Stomach (tissue), 9 donors: Measurements from ENCODE around the gene RETREG1. TPM values are rescaled to one million over a fixed set of nuclear protein-coding genes. Genes with fewer than 3 reads are reported as not detected.

Source experiments
- DNase-seq, 2 donors: peaks; one replicate each; pipeline versions ENCODE4 v3.0.0 to v3.0.0-alpha.2; 2013 to 2019
- H3K27ac ChIP-seq, 5 donors: fragments of 200-600 bp in 4 of 5; sonication (generic) in 4 of 5; one replicate each; pipeline ENCODE4 v1.5.1; 2013 to 2019; ENCODE audit warnings: mild to moderate bottlenecking in 1 of 5, moderate library complexity in 1 of 5
- H3K27me3 ChIP-seq, 3 donors: fragments of 200-600 bp; sonication (generic); one replicate each; pipeline ENCODE4 v1.5.1; 2017 to 2019; ENCODE audit warnings: mixed run types in 1 of 3
- H3K36me3 ChIP-seq, 4 donors: fragments of 200-600 bp; sonication (generic); 1 replicate in 3 of 4; 2 replicates in 1 of 4; pipeline ENCODE4 v1.5.1; 2016 to 2019
- H3K4me1 ChIP-seq, 4 donors: fragments of 200-600 bp; sonication (generic); one replicate each; pipeline ENCODE4 v1.5.1; 2016 to 2019
- H3K4me3 ChIP-seq, 4 donors: fragments of 200-600 bp; sonication (generic) in 3 of 4; one replicate each; pipeline ENCODE4 v1.5.1; 2016 to 2019; ENCODE audit warnings: mild to moderate bottlenecking in 1 of 4
- H3K9me3 ChIP-seq, 4 donors: fragments of 200-600 bp; sonication (generic); one replicate each; pipeline ENCODE4 v1.5.1; 2016 to 2019
- CTCF ChIP-seq, 7 experiments: fragments of 450-650 bp in 4 of 7; fragments of 200-600 bp in 3 of 7; sonication (generic) in 3 of 7; IDR thresholded peaks; one replicate each; pipeline ENCODE4 v1.5.1; 2016 to 2019; ENCODE audit warnings: antibody characterized with exemption in 7 of 7, control low read depth in 2 of 7, mild to moderate bottlenecking in 1 of 7
- EP300 ChIP-seq: sonication (generic); formaldehyde crosslinking; IDR thresholded peaks from one replicate; pipeline ENCODE4 v1.6.1; 2017; ENCODE audit warnings: antibody characterized with exemption
- POLR2A ChIP-seq, 4 donors: fragments of 450-650 bp; IDR thresholded peaks; one replicate each; pipeline ENCODE4 v1.6.1; 2016; ENCODE audit warnings: antibody characterized with exemption in 4 of 4, control low read depth in 2 of 4, mild to moderate bottlenecking in 1 of 4, moderate library complexity in 1 of 4
- POLR2AphosphoS5 ChIP-seq, 3 donors: sonication (generic); formaldehyde crosslinking; IDR thresholded peaks; one replicate each; pipeline ENCODE4 v1.6.1; 2016; ENCODE audit warnings: antibody characterized with exemption in 3 of 3
- WGBS, 5 donors: extraction: QIAGEN DNeasy Blood & Tissue Kit in 3 of 5; methylation state at CpG; one replicate each; pipeline versions ENCODE4 v1.1.5 to v1.1.7; 2013 to 2018; 5-methylcytosine and 5-hydroxymethylcytosine counted together
- intact Hi-C: fragments of 100-400 bp; cut with DNase I; formaldehyde crosslinking; loops from one replicate; pipeline ENCODE4 v1.15.1; 2023; ENCODE audit warnings: low total_unique reads
- polyA plus RNA-seq, 3 donors: library from polyadenylated mRNA; stranded (reverse); fragments of 200-250 nt; gene quantifications; one replicate each; pipeline ENCODE4 v1.2.3, GENCODE V29; 2013
- total RNA-seq, 5 donors: library from RNA; depleted of rRNA; stranded (reverse); fragments of >200 nt; gene quantifications; one replicate each; pipeline versions ENCODE4 v1.1.0 to v1.2.3, GENCODE V29; 2014 to 2016
- donor health status: healthy with polysubstance abuse.
- donor health status: Bipolar disorder and iron deficiency.
- donor health status: healthy.

Gene RETREG1
- total and polyA plus RNA-seq, 8 donors: 7.1 to 71.2 (median 23.9) TPM

- Histone ChIP-seq H3K4me1 (peaks cover 0 to 13% (median 6%) of the 10 kb centered on the region in 4 donors), H3K27me3 (no peaks in the 10 kb centered on the region), H3K36me3 (no peaks in the 10 kb centered on the region), H3K9me3 (no peaks in the 10 kb centered on the region), H3K27ac (no peak overlapping the region), H3K4me3 (no peak overlapping the region)
- intact Hi-C loops: no loop called here
- no peak for TF ChIP-seq CTCF (IDR thresholded peaks at IDR 0.05)
- TF ChIP-seq POLR2A (IDR thresholded peaks at IDR 0.05): no peak
- no peak for TF ChIP-seq POLR2AphosphoS5 (IDR thresholded peaks at IDR 0.05)
- TF ChIP-seq EP300: no peak
- WGBS, 5 donors: 90 to 100% (median 93%) methylated on average over 1 of the region's 1 CpG
- DNase-seq: no peak
Measured at GRCh38 chr5:16534280-16534679, 82.5 kb downstream of the RETREG1 start.

- intact Hi-C loops: no loop called here
- 55 to 62% (median 60%) methylated on average over 4 of the region's 4 CpGs for WGBS, 5 donors
- Histone ChIP-seq H3K27me3 (no peaks in the 10 kb centered on the region), H3K36me3 (no peaks in the 10 kb centered on the region), H3K4me3 (no peak overlapping the region), H3K27ac (no peak overlapping the region), H3K9me3 (no peaks in the 10 kb centered on the region), H3K4me1 (peaks cover 0 to 10% (median 4%) of the 10 kb centered on the region in 4 donors)
- TF ChIP-seq EP300 (no peak), POLR2AphosphoS5 (IDR thresholded peaks at IDR 0.05) (no peak), CTCF (IDR thresholded peaks at IDR 0.05) (no peak), POLR2A (IDR thresholded peaks at IDR 0.05) (no peak)
- DNase-seq: no peak
Measured at GRCh38 chr5:16531063-16531648, 85.6 kb downstream of the RETREG1 start.

- Histone ChIP-seq H3K4me1 (peaks cover 0 to 8% (median 2%) of the 10 kb centered on the region in 4 donors), H3K4me3 (no peak overlapping the region), H3K27me3 (no peaks in the 10 kb centered on the region), H3K27ac (no peak overlapping the region), H3K36me3 (no peaks in the 10 kb centered on the region), H3K9me3 (no peaks in the 10 kb centered on the region)
- TF ChIP-seq POLR2AphosphoS5 (IDR thresholded peaks at IDR 0.05) (no peak), EP300 (no peak), POLR2A (IDR thresholded peaks at IDR 0.05) (no peak), CTCF (IDR thresholded peaks at IDR 0.05) (no peak)
- DNase-seq: no peak
- 43 to 67% (median 54%) methylated on average over 7 of the region's 7 CpGs for WGBS, 5 donors
- intact Hi-C loops: no loop called here
Measured at GRCh38 chr5:16529306-16529705, 87.5 kb downstream of the RETREG1 start.

GRCh38 chr5:16528382-16529110, 88.3 kb downstream of the RETREG1 start:
- Histone ChIP-seq H3K9me3 (no peaks in the 10 kb centered on the region), H3K27ac (no peak overlapping the region), H3K4me1 (peaks cover 0 to 8% (median 2%) of the 10 kb centered on the region in 4 donors), H3K4me3 (no peak overlapping the region), H3K27me3 (no peaks in the 10 kb centered on the region), H3K36me3 (no peaks in the 10 kb centered on the region)
- WGBS, 5 donors: 82 to 94% (median 85%) methylated on average over 7 of the region's 7 CpGs
- intact Hi-C loops: no loop called here
- DNase-seq: no peak
- TF ChIP-seq POLR2AphosphoS5 (IDR thresholded peaks at IDR 0.05): no peak
- no peak for TF ChIP-seq POLR2A (IDR thresholded peaks at IDR 0.05)
- no peak for TF ChIP-seq EP300
- no peak for TF ChIP-seq CTCF (IDR thresholded peaks at IDR 0.05)
